Measurements from ENCODE around the gene DMC1. TPM values are rescaled to one million over a fixed set of nuclear protein-coding genes. Genes with fewer than 3 reads are reported as not detected.

DMC1 gene
- total RNA-seq, 1 experiment from 2014 or later: 6.8 TPM

DNA sequence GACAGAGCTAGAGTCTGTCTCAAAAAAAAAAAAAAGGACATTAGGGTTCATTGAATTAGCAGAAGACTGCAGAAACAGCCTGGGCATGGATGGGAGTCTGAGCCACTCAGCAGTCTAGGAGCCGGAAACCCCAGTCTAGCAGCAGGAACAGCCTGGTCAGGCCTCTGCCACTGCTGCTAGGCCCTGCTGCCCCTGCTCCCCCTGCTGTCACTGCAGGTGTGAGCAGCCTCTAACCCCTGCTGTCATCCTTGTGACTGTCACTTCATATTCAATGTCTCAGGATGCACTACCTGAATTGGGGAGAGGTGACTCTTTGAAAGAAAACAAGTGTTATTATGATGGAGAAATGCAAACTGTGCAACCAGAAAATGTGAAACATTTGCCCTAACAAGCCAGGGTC lies 56.9 kb downstream of the DMC1 start:
- no peaks in the 10 kb centered on the region for H3K9me3 Mint-ChIP-seq
- Histone ChIP-seq H2BK5ac (ENCODE audit: insufficient read length, low read length) (no peak overlapping the region), H3K14ac (ENCODE audit: insufficient read depth, low read length) (no peak overlapping the region), H3K27me3 (ENCODE audit: insufficient read depth, low read length) (no peaks in the 10 kb centered on the region), H3K79me1 (ENCODE audit: insufficient read depth, low read depth, low read length, poor library complexity, severe bottlenecking) (no peaks in the 10 kb centered on the region), H2AK5ac (ENCODE audit: insufficient read length, low read length) (no peak overlapping the region), H3K9me3 (ENCODE audit: control insufficient read depth, low read depth, low read length) (no peaks in the 10 kb centered on the region), H3K4me1 (ENCODE audit: insufficient read depth, low read length) (peaks cover 5% of the 10 kb centered on the region; the same call in 1 of the 2 replicates), H3T11ph (ENCODE audit: low read length) (no peak overlapping the region), H3K27ac (ENCODE audit: insufficient read length, low read depth, low read length) (no peak overlapping the region), H3K23me2 (ENCODE audit: insufficient read length, low read depth, low read length, poor library complexity, severe bottlenecking) (no peaks in the 10 kb centered on the region), H2BK120ac (ENCODE audit: low read depth, low read length, poor library complexity, severe bottlenecking) (no peak overlapping the region), H2BK20ac (ENCODE audit: low read depth, low read length, poor library complexity, severe bottlenecking) (no peak overlapping the region), H3K4ac (ENCODE audit: low read depth, low read length) (no peak overlapping the region), H4K20me1 (ENCODE audit: control insufficient read depth, insufficient read depth, insufficient read length) (no peaks in the 10 kb centered on the region), H4K91ac (ENCODE audit: insufficient read length, low read depth, low read length) (no peak overlapping the region), H2BK12ac (ENCODE audit: insufficient read length, low read depth, low read length) (no peak overlapping the region), H3K79me2 (ENCODE audit: insufficient read depth, low read length) (no peaks in the 10 kb centered on the region), H3K9ac (ENCODE audit: extremely low read depth, insufficient read length, low read length) (no peak overlapping the region), H2AFZ (ENCODE audit: low read length) (no peak overlapping the region), H4K5ac (ENCODE audit: insufficient read length, low read depth, low read length) (no peak overlapping the region), H3K18ac (ENCODE audit: insufficient read length, low read depth, low read length) (no peak overlapping the region), H3K23ac (ENCODE audit: insufficient read length, low read depth, low read length) (no peak overlapping the region), H3K4me2 (ENCODE audit: insufficient read depth, insufficient read length, low read length) (peak overlapping the region; percentile 14), H4K8ac (replicated peaks; ENCODE audit: insufficient read length, low read depth, low read length) (no peak overlapping the region), H3K56ac (ENCODE audit: insufficient read length, low read depth, low read length) (no peak overlapping the region), H2BK15ac (ENCODE audit: low read depth, low read length) (no peak overlapping the region)
- no peaks in the 10 kb centered on the region for H3K27me3 Mint-ChIP-seq (ENCODE audit: low read depth)
- peak overlapping the region in 2 of 3 experiments; percentile 21 to 89; a peak in 1 of 7 replicates for H3K27ac Mint-ChIP-seq
- no peaks in the 10 kb centered on the region for H3K36me3 Mint-ChIP-seq (ENCODE audit: insufficient read depth in 1 of 3, low read depth in 3 of 3)
- TF ChIP-seq, protein P1, sequence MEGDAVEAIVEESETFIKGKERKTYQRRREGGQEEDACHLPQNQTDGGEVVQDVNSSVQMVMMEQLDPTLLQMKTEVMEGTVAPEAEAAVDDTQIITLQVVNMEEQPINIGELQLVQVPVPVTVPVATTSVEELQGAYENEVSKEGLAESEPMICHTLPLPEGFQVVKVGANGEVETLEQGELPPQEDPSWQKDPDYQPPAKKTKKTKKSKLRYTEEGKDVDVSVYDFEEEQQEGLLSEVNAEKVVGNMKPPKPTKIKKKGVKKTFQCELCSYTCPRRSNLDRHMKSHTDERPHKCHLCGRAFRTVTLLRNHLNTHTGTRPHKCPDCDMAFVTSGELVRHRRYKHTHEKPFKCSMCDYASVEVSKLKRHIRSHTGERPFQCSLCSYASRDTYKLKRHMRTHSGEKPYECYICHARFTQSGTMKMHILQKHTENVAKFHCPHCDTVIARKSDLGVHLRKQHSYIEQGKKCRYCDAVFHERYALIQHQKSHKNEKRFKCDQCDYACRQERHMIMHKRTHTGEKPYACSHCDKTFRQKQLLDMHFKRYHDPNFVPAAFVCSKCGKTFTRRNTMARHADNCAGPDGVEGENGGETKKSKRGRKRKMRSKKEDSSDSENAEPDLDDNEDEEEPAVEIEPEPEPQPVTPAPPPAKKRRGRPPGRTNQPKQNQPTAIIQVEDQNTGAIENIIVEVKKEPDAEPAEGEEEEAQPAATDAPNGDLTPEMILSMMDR (conservative IDR thresholded peaks at IDR 0.05): peak; percentile 63
- no CpG with 5 or more reads among the region's 1 CpG for WGBS (ENCODE audit: extremely low coverage, insufficient read length, low lambda C conversion rate)
- H3K4me3 Mint-ChIP-seq: no peak overlapping the region
- peak; percentile 80 for DNase-seq
- H3K4me1 Mint-ChIP-seq: peaks cover 30 to 40% of the 10 kb centered on the region in 2 experiments
